ENCODE data around the gene CCDC195.
"Not testable (repeated sequence)": the region's sequence is repeated elsewhere in the genome, so short reads cannot be mapped to it uniquely, and the experiment has no call there.

CCDC195 gene

DNA sequence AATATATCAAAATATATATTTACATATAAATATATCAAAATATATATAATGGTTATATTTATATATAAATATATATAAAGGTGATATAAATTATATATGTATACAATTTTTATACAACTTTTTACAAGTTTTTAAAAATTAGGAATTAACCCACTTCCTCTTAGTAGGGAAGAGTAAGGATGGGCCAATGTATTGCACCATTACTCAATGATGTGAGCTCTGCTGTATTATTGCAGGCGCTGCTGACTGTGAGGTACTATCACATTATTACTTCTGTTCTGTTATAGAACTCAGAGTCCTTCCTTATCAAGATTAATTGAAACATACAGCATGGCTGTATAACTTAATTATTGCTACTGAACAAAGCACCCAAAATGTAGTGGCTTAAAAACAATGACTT, 46.0 kb downstream of the CCDC195 start:
- no peak for DNase-seq (ENCODE audit: low read depth, low spot score)
- H3K4me3 ChIP-seq (ENCODE audit: insufficient read length, low read depth), result no peak overlapping the region
- TF ChIP-seq SUZ12 (IDR thresholded peaks at IDR 0.05; ENCODE audit: extremely low read depth, insufficient read depth, insufficient read length), result no peak
- H3K36me3 ChIP-seq (ENCODE audit: insufficient read depth, insufficient read length, low read length), result no peaks in the 10 kb centered on the region
- H3K9me3 ChIP-seq (ENCODE audit: insufficient read depth, low read length), result no peaks in the 10 kb centered on the region
- H3K27me3 ChIP-seq (ENCODE audit: insufficient read depth, insufficient read length), result no peaks in the 10 kb centered on the region
- H3K9ac ChIP-seq (ENCODE audit: insufficient read length, low read depth), result no peak overlapping the region
- H3K4me1 ChIP-seq (ENCODE audit: insufficient read depth, insufficient read length), result no peaks in the 10 kb centered on the region

DNA sequence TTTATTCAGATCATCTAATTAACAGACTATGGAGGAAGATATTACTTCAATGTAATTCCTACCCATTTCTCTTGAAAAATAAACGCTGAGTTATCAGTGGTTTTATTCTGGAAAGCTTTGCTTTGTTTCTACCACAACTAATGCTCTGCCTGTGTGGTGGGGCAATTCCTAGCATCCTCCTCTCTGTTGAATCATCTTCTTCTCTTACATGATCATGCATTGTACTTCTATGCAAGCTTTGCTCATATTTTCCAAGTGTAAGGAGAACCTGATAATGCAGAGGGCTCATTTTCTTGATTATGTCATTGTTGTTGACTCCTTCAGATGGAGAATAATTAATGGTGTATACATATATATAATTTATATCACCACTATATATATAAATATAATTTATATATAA, 46.7 kb downstream of the CCDC195 start:
- TF ChIP-seq SUZ12 (IDR thresholded peaks at IDR 0.05; ENCODE audit: extremely low read depth, insufficient read depth, insufficient read length) (no peak), YY1 (IDR thresholded peaks at IDR 0.05; ENCODE audit: insufficient read depth, insufficient read length) (no peak), ZNF274 (IDR thresholded peaks at IDR 0.05; ENCODE audit: low read depth, low read length) (no peak)
- no peaks in the 10 kb centered on the region for H3K27me3 ChIP-seq (ENCODE audit: insufficient read depth, insufficient read length)
- no peak overlapping the region for H3K4me3 ChIP-seq (ENCODE audit: insufficient read length, low read depth)
- H3K9ac ChIP-seq (ENCODE audit: insufficient read length, low read depth), result no peak overlapping the region
- no peak for DNase-seq (ENCODE audit: low read depth, low spot score)
- H3K9me3 ChIP-seq (ENCODE audit: insufficient read depth, low read length), result no peaks in the 10 kb centered on the region
- H3K36me3 ChIP-seq (ENCODE audit: insufficient read depth, insufficient read length, low read length), result no peaks in the 10 kb centered on the region
- no peaks in the 10 kb centered on the region for H3K4me1 ChIP-seq (ENCODE audit: insufficient read depth, insufficient read length)

DNA sequence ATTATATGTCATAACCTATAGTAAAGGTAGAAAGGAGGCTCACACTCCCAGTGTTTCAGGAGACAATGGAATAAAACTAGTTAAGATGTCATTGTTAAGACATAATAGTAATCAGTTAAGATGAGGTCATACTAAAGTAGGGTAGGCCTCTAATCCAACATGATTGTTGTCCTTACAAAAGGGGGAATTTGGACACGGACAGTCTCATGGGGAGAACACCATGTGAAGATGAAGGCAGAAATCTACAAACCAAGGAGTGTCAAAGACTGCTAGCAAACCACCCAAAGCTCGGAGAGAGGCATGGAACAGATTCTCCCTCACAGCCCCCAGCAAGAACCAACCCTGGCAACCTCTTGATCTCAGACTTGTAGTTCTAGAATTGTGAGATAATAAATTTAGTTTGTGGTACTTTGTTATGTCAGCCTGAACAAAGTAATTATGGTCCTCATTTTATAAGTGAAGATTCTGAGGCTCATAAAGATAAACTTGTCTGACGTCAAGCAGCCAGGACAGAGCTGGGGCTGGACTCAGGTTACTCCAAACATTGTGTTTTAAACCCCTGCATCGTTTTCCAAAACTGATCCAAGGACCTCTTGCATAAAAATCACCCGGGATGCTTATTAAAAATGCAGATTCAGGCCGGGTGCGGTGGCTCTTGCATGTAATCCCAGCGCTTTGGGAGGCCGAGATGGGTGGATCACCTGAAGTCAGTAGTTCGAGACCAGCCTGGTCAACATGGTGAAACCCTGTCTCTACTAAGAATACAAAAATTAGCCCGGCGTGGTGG, 47.8 kb downstream of the CCDC195 start:
- H3K4me3 ChIP-seq (ENCODE audit: insufficient read length, low read depth), result no peak overlapping the region
- no peaks in the 10 kb centered on the region for H3K36me3 ChIP-seq (ENCODE audit: insufficient read depth, insufficient read length, low read length)
- no peaks in the 10 kb centered on the region for H3K4me1 ChIP-seq (ENCODE audit: insufficient read depth, insufficient read length)
- no peak for DNase-seq (ENCODE audit: low read depth, low spot score)
- no peaks in the 10 kb centered on the region for H3K27me3 ChIP-seq (ENCODE audit: insufficient read depth, insufficient read length)
- H3K9ac ChIP-seq (ENCODE audit: insufficient read length, low read depth), result no peak overlapping the region
- H3K9me3 ChIP-seq (ENCODE audit: insufficient read depth, low read length), result no peaks in the 10 kb centered on the region
- TF ChIP-seq YY1 (IDR thresholded peaks at IDR 0.05; ENCODE audit: insufficient read depth, insufficient read length), result no peak

DNA sequence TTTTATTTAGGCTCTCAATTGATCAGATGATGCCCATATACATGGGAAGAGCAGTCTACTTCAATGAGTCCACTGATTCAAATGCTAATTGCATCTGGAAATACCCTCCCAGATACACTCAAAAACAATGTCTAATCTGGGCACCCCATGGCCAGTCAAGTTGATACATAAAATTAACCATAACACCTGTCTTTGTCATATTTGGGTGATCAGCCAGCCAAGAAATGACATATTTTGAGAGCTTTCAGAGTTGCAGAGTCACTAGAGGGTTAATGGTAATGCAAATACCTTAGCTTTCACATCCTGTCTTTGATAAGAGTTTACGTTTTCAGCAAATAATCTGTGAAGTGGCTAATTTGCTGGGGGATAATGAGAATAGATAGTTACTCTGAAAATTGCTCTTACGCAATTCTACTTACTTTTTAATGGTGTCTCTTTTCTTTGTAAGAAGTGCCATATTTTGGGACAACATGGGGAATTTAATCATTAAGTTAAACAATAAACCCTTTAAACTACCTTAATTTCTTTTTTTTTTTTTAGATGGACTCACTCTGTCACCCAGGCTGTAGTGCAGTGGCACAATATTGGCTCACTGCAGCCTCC, 49.1 kb downstream of the CCDC195 start:
- Histone ChIP-seq H3K4me1 (ENCODE audit: insufficient read depth, insufficient read length) (no peaks in the 10 kb centered on the region), H3K4me3 (ENCODE audit: insufficient read length, low read depth) (no peak overlapping the region), H3K36me3 (ENCODE audit: insufficient read depth, insufficient read length, low read length) (no peaks in the 10 kb centered on the region), H3K27me3 (ENCODE audit: insufficient read depth, insufficient read length) (no peaks in the 10 kb centered on the region), H3K9me3 (ENCODE audit: insufficient read depth, low read length) (peaks cover 3% of the 10 kb centered on the region; the same call in 1 of the 2 replicates), H3K9ac (ENCODE audit: insufficient read length, low read depth) (no peak overlapping the region)
- DNase-seq (ENCODE audit: low read depth, low spot score), result no peak
- TF ChIP-seq YY1 (IDR thresholded peaks at IDR 0.05; ENCODE audit: insufficient read depth, insufficient read length) (no peak), SUZ12 (IDR thresholded peaks at IDR 0.05; ENCODE audit: extremely low read depth, insufficient read depth, insufficient read length) (no peak), ZNF274 (IDR thresholded peaks at IDR 0.05; ENCODE audit: low read depth, low read length) (no peak)

DNA sequence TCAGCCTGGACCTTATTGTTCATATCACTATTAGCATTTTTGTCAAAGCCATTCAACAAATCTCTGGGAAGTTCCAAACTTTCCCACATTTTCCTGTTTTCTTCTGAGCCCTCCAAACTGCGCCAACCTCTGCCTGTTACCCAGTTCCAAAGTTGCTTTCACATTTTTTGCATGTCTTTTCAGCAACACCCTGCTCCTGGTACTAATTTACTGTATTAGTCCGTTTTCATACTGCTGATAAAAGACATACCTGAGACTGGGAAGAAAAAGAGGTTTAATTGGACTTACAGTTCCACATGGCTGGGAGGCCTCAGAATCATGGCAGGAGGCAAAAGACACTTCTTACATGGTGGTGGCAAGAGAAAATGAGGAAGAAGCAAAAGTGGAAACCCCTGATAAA, 52.8 kb downstream of the CCDC195 start:
- DNase-seq (ENCODE audit: low read depth, low spot score); H3K36me3 ChIP-seq (ENCODE audit: insufficient read depth, insufficient read length, low read length); H3K9ac ChIP-seq (ENCODE audit: insufficient read length, low read depth); H3K4me3 ChIP-seq (ENCODE audit: insufficient read length, low read depth); H3K27me3 ChIP-seq (ENCODE audit: insufficient read depth, insufficient read length); H3K9me3 ChIP-seq (ENCODE audit: insufficient read depth, low read length); H3K4me1 ChIP-seq (ENCODE audit: insufficient read depth, insufficient read length): not testable (repeated sequence)

DNA sequence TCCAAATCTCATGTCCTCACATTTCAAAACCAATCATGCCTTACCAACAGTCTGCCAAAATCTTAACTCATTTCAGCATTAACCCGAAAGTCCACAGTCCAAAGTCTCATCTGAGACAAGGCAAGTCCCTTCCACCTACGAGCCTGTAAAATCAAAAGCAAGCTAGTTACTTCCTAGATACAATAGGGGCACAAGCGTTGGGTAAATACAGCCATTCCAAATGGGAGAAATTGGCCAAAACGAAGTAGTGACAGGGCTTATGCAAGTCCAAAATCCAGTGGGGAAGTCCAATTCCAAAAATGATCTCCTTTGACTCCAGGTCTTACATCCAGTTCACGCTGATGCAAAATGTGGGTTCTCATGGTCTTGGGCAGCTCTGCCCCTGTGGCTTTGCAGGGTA, 54.5 kb downstream of the CCDC195 start:
- not testable (repeated sequence) for H3K9ac ChIP-seq (ENCODE audit: insufficient read length, low read depth); H3K9me3 ChIP-seq (ENCODE audit: insufficient read depth, low read length); H3K4me1 ChIP-seq (ENCODE audit: insufficient read depth, insufficient read length); H3K4me3 ChIP-seq (ENCODE audit: insufficient read length, low read depth); DNase-seq (ENCODE audit: low read depth, low spot score); H3K36me3 ChIP-seq (ENCODE audit: insufficient read depth, insufficient read length, low read length); H3K27me3 ChIP-seq (ENCODE audit: insufficient read depth, insufficient read length)

DNA sequence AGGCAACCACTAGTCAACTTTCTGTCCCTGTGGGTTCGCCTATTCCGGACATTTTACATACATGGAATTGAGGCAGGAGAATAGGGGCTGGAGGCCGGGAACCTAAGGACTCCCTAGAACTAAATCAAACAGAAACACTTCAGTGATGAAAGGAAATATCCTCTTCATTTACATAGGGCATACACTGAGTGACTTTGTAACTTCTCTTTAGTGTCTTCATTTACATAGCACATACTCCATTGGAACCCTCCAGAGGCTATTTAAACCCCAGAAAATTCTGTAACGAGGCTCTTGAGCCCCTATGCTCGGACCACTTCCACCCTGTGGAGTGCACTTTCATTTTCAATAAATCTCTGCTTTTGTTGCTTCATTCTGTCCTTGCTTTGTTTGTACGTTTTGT, 56.5 kb downstream of the CCDC195 start:
- no peak for TF ChIP-seq YY1 (IDR thresholded peaks at IDR 0.05; ENCODE audit: insufficient read depth, insufficient read length)
- no peak for TF ChIP-seq SUZ12 (IDR thresholded peaks at IDR 0.05; ENCODE audit: extremely low read depth, insufficient read depth, insufficient read length)
- TF ChIP-seq ZNF274 (IDR thresholded peaks at IDR 0.05; ENCODE audit: low read depth, low read length), result no peak
- Histone ChIP-seq H3K4me3 (ENCODE audit: insufficient read length, low read depth) (no peak overlapping the region), H3K9me3 (ENCODE audit: insufficient read depth, low read length) (peaks cover 26% of the 10 kb centered on the region; the same call in 1 of the 2 replicates), H3K9ac (ENCODE audit: insufficient read length, low read depth) (no peak overlapping the region), H3K27me3 (ENCODE audit: insufficient read depth, insufficient read length) (no peaks in the 10 kb centered on the region), H3K36me3 (ENCODE audit: insufficient read depth, insufficient read length, low read length) (no peaks in the 10 kb centered on the region), H3K4me1 (ENCODE audit: insufficient read depth, insufficient read length) (no peaks in the 10 kb centered on the region)
- no peak for DNase-seq (ENCODE audit: low read depth, low spot score)
